ENCODE results near the gene PTPRJ.

DNA sequence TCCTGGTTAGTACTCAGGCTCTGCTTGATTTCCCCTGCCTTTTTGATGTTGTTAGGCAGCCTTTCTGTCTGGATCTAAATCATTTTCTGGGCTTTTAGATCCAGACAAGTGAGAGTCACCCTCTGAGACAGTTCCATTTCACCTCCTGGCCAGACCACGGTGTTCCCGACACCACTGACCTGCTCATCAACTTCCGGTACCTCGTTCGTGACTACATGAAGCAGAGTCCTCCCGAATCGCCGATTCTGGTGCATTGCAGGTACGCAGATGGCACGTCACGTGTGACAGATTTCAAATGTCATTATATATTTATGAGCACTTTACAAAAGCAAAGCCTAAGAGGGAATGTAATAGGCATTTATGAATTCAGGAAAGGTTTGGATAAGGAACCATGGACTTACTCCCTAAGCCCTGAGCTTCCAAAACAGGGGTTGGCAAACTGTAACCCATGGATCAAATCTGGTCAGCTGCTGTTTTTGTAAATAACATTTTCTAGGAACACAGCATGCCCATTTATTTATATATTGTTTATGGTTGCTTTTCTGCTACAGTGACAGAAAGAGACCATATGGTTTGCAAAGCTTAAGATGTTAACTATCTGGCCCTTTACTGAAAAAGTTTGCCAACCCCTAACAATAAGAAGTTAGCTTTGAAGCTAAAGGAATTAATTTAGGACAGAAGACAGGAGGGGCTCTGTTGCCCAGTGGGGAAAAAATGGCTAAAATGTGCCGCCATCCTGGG, 183.2 kb downstream of the PTPRJ start:
- TF ChIP-seq POLR2A (IDR thresholded peaks at IDR 0.05): no peak
- TF ChIP-seq CTCF (IDR thresholded peaks at IDR 0.05): no peak
- TF ChIP-seq POLR2AphosphoS5 (IDR thresholded peaks at IDR 0.05): no peak

All from breast epithelium (tissue), 3 donors.